ENCODE data around the gene THUMPD2. TPM values are rescaled to one million over a fixed set of nuclear protein-coding genes. Genes with fewer than 3 reads are reported as not detected.
A peak's percentile ranks its signal among the peaks of the same experiment; 100 is the strongest.

The THUMPD2 gene
- total RNA-seq, 1 donor from 2014 or later = 11.5 TPM

- TF ChIP-seq CTCF (IDR thresholded peaks at IDR 0.05; ENCODE audit: insufficient read depth, low read length, poor library complexity, severe bottlenecking) = no peak
- no peak overlapping the region for H3K4me3 ChIP-seq (ENCODE audit: low read depth, low read length)
- DNase-seq (ENCODE audit: low read depth) = no peak
- H3K36me3 ChIP-seq (ENCODE audit: control insufficient read depth, insufficient read depth, low read length) = no peaks in the 10 kb centered on the region
- H3K27me3 ChIP-seq (ENCODE audit: control insufficient read depth, insufficient read depth, low read length) = no peaks in the 10 kb centered on the region
Observed at GRCh38 chr2:39782591-39782990, 3.5 kb upstream of the THUMPD2 start.

GRCh38 chr2:39781697-39782096 lies 2.6 kb upstream of the THUMPD2 start:
- DNase-seq (ENCODE audit: low read depth) = no peak
- no peaks in the 10 kb centered on the region for H3K36me3 ChIP-seq (ENCODE audit: control insufficient read depth, insufficient read depth, low read length)
- TF ChIP-seq CTCF (IDR thresholded peaks at IDR 0.05; ENCODE audit: insufficient read depth, low read length, poor library complexity, severe bottlenecking) = no peak
- H3K27me3 ChIP-seq (ENCODE audit: control insufficient read depth, insufficient read depth, low read length) = no peaks in the 10 kb centered on the region
- H3K4me3 ChIP-seq (ENCODE audit: low read depth, low read length) = no peak overlapping the region

- TF ChIP-seq CTCF (IDR thresholded peaks at IDR 0.05; ENCODE audit: insufficient read depth, low read length, poor library complexity, severe bottlenecking) = no peak
- no peaks in the 10 kb centered on the region for H3K36me3 ChIP-seq (ENCODE audit: control insufficient read depth, insufficient read depth, low read length)
- H3K4me3 ChIP-seq (ENCODE audit: low read depth, low read length) = no peak overlapping the region
- H3K27me3 ChIP-seq (ENCODE audit: control insufficient read depth, insufficient read depth, low read length) = no peaks in the 10 kb centered on the region
- DNase-seq (ENCODE audit: low read depth) = no peak
Observed at GRCh38 chr2:39780825-39781600, 2.0 kb upstream of the THUMPD2 start.

GRCh38 chr2:39779927-39780326 lies 869 bp upstream of the THUMPD2 start:
- no peaks in the 10 kb centered on the region for H3K27me3 ChIP-seq (ENCODE audit: control insufficient read depth, insufficient read depth, low read length)
- no peak for TF ChIP-seq CTCF (IDR thresholded peaks at IDR 0.05; ENCODE audit: insufficient read depth, low read length, poor library complexity, severe bottlenecking)
- H3K4me3 ChIP-seq (ENCODE audit: low read depth, low read length) = no peak overlapping the region
- no peaks in the 10 kb centered on the region for H3K36me3 ChIP-seq (ENCODE audit: control insufficient read depth, insufficient read depth, low read length)
- no peak for DNase-seq (ENCODE audit: low read depth)

GRCh38 chr2:39779341-39779851 lies 338 bp upstream of the THUMPD2 start:
- peak overlapping the region; percentile 91 for H3K4me3 ChIP-seq (ENCODE audit: low read depth, low read length)
- DNase-seq (ENCODE audit: low read depth) = no peak
- no peaks in the 10 kb centered on the region for H3K36me3 ChIP-seq (ENCODE audit: control insufficient read depth, insufficient read depth, low read length)
- H3K27me3 ChIP-seq (ENCODE audit: control insufficient read depth, insufficient read depth, low read length) = no peaks in the 10 kb centered on the region
- no peak for TF ChIP-seq CTCF (IDR thresholded peaks at IDR 0.05; ENCODE audit: insufficient read depth, low read length, poor library complexity, severe bottlenecking)

GRCh38 chr2:39778233-39778632 lies 825 bp downstream of the THUMPD2 start:
- TF ChIP-seq CTCF (IDR thresholded peaks at IDR 0.05; ENCODE audit: insufficient read depth, low read length, poor library complexity, severe bottlenecking) = no peak
- DNase-seq (ENCODE audit: low read depth) = no peak
- no peaks in the 10 kb centered on the region for H3K36me3 ChIP-seq (ENCODE audit: control insufficient read depth, insufficient read depth, low read length)
- H3K27me3 ChIP-seq (ENCODE audit: control insufficient read depth, insufficient read depth, low read length) = no peaks in the 10 kb centered on the region
- peak overlapping the region; percentile 91 for H3K4me3 ChIP-seq (ENCODE audit: low read depth, low read length)

All from kidney epithelial cell (primary cell).